GM10266 (cell line): ENCODE data around the gene AIFM2.
"Not testable (repeated sequence)": the region's sequence is repeated elsewhere in the genome, so short reads cannot be mapped to it uniquely, and the experiment has no call there.

Experiments used
- DNase-seq: peaks from one replicate; pipeline ENCODE4 v3.0.0; 2012; ENCODE audit errors: extremely low spot score
- TF ChIP-seq, protein P1 (sequence below): IDR thresholded peaks from 2 replicates; pipeline ENCODE4 v1.5.1; 2012; ENCODE audit warnings: mild to moderate bottlenecking, low read depth; ENCODE audit not compliant: control insufficient read depth, insufficient read depth; ENCODE audit errors: missing control alignments

AIFM2 gene

DNA sequence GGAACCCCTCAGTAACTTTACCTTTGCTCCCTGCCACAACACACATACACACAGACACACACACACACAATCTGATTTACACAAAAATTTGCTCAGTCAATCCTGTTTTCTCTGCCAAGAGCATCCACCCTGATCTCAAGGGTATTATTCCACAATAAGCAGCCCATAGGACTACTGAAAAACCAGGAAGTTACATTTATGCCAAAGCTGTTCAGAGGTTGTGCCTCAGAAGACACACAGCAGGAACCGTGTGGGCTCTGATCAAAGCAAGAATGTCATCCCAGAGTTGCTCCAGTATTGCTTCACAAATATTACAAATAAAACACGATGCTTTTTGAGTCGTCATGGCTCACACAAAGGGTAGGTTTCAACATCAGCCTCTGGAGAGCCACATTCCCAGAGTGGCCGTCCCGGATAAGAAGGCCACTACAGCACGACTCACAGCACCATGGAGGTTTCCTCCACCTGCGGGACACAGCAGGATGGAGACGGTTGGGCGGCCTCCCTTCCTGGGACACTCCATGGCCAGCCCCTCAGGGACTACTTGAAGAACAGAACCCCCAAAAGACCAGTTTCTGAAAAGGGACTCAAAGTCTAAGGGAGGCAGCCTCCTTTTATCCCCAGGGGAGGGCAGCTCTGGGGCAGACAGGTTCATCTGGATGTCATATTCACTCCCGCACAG, 1.6 kb downstream of the AIFM2 start:
- no peak for DNase-seq
- TF ChIP-seq, protein P1, sequence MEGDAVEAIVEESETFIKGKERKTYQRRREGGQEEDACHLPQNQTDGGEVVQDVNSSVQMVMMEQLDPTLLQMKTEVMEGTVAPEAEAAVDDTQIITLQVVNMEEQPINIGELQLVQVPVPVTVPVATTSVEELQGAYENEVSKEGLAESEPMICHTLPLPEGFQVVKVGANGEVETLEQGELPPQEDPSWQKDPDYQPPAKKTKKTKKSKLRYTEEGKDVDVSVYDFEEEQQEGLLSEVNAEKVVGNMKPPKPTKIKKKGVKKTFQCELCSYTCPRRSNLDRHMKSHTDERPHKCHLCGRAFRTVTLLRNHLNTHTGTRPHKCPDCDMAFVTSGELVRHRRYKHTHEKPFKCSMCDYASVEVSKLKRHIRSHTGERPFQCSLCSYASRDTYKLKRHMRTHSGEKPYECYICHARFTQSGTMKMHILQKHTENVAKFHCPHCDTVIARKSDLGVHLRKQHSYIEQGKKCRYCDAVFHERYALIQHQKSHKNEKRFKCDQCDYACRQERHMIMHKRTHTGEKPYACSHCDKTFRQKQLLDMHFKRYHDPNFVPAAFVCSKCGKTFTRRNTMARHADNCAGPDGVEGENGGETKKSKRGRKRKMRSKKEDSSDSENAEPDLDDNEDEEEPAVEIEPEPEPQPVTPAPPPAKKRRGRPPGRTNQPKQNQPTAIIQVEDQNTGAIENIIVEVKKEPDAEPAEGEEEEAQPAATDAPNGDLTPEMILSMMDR = no peak

DNA sequence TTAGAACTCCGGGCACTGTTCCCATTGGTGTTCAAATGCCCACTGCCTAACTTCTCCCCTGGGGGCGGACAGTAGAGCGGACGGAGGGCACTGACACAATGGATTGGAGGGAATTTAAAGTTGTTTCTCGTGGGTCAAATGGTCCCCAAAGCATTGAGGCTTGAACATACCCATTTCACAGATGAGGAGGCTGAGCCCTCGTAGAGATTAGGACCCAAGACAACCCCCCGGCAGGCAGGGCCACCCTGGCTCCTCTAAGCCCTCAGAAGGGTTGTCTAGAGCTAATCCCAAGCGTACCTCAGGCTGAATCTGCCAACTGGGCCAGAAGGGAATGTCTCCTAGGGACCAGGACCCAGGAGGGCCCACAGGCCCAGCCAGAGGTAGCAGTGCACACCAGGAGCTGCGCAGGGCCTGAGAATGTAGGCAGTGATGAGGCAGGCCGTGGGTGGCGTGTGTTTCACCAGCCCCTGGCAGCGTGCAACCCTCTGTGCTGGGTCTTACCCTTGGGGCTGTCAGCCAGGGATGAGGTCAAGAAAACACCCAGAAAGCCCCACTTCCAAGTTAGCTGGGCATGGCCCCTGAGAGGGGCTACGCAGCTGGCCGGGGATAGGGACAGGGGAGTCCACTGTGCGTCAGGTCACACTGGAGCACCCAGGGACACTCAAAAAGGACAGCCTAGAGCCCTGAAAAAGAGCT, 5.8 kb downstream of the AIFM2 start:
- no peak for DNase-seq
- TF ChIP-seq, protein P1 = no peak

DNA sequence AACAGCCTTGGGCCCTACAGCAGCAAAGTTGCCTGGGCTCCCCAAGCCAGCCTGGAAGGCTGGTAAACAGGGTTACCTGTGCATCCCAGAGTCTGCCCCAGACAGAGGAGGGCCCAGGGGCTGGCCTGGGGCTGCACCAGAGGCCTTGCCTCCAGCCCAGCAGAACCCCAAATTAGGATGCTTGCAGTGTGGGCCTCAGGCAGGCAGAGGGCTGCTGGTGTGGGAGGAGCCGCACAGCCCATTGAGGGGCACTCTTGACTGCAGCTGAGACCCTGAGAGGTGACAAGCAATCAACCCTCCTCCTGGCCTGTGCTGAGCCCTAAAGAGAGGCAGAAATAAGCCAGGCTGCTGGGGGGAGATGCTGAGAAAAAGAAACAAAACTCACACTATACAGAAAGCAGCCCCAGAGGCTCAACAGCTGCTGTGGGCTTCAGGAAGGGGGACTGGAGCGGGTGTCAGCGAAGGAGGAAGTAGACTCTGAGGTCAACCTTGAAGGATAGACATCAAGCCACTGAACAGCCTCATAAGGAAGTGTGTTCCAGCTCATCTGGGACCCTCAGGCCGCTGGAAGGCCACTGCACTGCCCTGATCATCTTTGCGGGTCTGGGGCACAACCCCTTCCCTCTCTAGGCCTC, 6.6 kb downstream of the AIFM2 start:
- DNase-seq = no peak

DNA sequence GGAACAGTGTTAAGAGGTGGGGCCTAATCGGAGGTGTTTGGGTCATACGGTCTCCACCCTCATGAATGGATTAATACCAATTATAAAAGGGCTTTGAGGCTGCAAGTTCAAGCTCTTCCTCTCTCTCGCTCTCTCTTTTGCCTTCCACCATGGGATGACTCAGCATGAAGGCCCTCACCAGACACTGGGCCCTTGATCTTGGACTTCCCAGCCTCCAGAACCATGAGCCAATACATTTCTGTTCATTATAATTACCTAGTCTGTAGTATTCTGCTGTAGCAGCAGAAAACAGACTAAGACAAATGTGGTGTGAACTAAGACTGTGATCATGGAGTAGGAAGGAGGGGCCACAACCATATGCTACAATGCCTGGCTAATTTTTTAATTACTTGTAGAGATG, 7.7 kb downstream of the AIFM2 start:
- no peak for DNase-seq
- TF ChIP-seq, protein P1 = no peak

More for the DNA sequence above, 6.6 kb downstream of the AIFM2 start:
- TF ChIP-seq, protein P1 = no peak

DNA sequence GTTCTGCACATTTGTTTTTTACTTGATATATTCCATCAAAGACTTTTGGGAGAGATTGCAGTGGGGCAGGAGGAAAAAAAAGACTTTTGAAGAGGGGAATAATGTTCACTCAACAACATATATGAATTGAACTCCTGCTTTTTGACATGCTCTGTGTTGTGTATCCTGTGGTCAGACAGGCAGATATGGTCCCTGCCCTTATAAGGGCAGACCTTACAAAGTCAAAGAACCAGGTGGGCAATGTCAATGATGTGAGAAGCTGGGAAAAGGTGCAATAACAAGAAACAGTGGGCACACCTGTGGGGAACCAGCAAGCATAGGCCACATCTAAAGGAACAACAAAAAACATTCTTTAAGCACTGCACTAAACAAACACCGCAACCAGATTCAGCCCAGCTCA, 8.2 kb downstream of the AIFM2 start:
- no peak for DNase-seq
- TF ChIP-seq, protein P1 = no peak

DNA sequence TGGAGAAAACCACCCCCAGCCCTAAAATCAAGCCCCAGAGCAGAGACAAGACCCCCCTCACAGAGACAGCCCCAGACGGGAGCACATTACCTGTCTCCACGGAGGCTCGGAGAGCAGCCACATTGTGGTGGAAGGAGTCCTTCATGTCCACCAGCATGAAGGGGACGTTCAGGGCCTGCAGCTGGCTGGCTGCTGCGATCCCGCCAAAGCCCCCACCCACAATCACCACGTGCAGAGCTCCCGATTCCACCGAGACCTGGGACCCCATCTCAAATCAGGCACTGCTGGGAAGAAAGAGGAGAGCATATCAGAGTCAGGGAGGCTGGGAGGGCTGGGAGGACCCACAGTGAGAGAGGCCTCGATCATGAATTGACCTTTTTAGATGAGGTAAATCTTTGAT, 8.8 kb downstream of the AIFM2 start:
- TF ChIP-seq, protein P1 = no peak

DNA sequence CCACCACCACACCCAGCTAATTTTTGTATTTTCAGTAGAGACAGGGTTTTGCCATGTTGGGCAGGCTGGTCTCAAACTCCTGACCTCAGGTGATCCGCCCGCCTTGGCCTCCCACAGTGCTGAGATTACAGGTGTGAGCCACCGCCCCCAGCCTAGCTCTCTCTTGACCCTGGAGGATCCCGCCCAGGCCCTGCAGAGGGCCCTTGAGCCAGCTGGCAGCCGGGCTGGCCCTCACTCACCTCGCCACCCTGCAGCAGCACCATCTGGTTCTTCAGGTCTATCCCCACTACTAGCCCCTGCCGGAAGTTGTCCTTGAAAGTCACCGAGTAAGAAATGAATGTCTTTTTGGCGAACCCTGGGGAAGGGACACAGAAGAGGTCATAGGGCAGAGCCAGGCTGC, 9.5 kb downstream of the AIFM2 start:
- DNase-seq = not testable (repeated sequence)

More for the DNA sequence above, 8.8 kb downstream of the AIFM2 start:
- no peak for DNase-seq

DNA sequence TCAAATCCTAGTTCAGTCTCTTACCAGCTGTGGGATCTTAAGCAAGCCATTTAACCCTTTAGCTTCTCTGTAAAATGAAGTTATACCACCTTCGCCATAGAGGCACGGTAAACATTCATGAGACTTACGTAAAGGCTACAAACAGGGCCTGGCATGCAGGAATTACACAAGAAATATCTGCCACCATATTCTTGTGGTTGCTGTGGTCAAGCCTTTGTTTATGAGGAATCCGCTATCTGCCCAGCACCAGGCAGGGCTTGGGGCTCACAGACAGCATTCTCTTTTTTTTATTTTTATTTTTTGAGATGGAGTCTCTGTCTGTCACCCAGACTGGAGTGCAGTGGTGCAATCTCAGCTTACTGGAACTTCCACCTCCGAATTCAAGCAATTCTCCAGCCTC, 9.9 kb downstream of the AIFM2 start:
- TF ChIP-seq, protein P1 = no peak
- no peak for DNase-seq
